IPS-15b (cell line): Measurements from ENCODE around the gene ADAMTS10.
"Not testable (repeated sequence)": the region's sequence is repeated elsewhere in the genome, so short reads cannot be mapped to it uniquely, and the experiment has no call there.

ENCODE experiments used
- H3K27me3 ChIP-seq: one replicate; pipeline ENCODE4 v1.6.1; 2013; ENCODE audit warnings: low read length; ENCODE audit not compliant: control insufficient read depth, insufficient read depth
- H3K36me3 ChIP-seq: one replicate; pipeline ENCODE4 v1.6.1; 2013; ENCODE audit warnings: low read length; ENCODE audit not compliant: control insufficient read depth, insufficient read depth
- H3K4me1 ChIP-seq: one replicate; pipeline ENCODE4 v1.6.1; 2013; ENCODE audit warnings: mild to moderate bottlenecking, low read length; ENCODE audit not compliant: control insufficient read depth, insufficient read depth
- H3K4me3 ChIP-seq: one replicate; pipeline ENCODE4 v1.5.1; 2013; ENCODE audit warnings: low read depth, low read length
- H3K9ac ChIP-seq: one replicate; pipeline ENCODE4 v1.6.1; 2013; ENCODE audit warnings: low read depth, mild to moderate bottlenecking, low read length
- H3K9me3 ChIP-seq: one replicate; pipeline ENCODE4 v1.6.1; 2013; ENCODE audit warnings: mild to moderate bottlenecking, low read length; ENCODE audit not compliant: control insufficient read depth, insufficient read depth

The ADAMTS10 gene

GRCh38 chr19:8569066-8569771 is 41.3 kb downstream of the ADAMTS10 start:
- H3K27me3 ChIP-seq, result no peaks in the 10 kb centered on the region
- H3K4me1 ChIP-seq, result no peaks in the 10 kb centered on the region
- H3K9ac ChIP-seq, result no peak overlapping the region
- H3K36me3 ChIP-seq, result no peaks in the 10 kb centered on the region
- H3K9me3 ChIP-seq, result no peaks in the 10 kb centered on the region
- no peak overlapping the region for H3K4me3 ChIP-seq

DNA sequence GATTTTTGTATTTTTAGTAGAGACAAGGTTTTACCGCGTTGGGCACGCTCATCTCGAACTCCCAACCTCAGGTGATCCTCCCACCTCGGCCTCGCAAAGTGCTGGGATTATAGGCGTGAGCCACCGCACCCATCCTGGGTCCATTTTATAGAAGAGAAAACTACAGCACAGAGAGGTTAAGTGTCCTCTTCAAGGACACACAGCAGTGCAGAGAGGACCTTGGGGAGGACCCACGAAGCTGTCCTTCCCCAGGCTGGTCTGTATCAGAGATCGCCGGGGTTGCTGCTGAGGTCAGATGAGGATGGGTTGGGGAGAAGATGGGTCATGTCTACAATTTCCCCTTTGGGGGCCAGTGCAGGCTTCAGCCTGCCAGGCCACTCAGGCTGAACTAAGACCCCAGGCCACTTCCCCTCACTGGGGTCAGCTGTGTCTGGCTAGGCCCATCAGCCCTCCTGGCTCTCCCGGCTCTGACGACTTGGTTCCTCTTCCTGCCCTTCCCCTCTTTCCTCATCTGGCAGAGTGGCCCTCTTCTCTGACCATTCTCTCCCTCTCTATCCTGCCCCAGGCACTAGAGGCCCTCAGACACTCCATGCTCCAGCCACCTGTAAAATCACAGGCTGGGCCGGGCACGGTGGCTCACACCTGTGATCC is 42.9 kb downstream of the ADAMTS10 start:
- Histone ChIP-seq H3K4me3 (no peak overlapping the region), H3K27me3 (no peaks in the 10 kb centered on the region), H3K36me3 (no peaks in the 10 kb centered on the region), H3K4me1 (no peaks in the 10 kb centered on the region), H3K9me3 (no peaks in the 10 kb centered on the region), H3K9ac (no peak overlapping the region)

DNA sequence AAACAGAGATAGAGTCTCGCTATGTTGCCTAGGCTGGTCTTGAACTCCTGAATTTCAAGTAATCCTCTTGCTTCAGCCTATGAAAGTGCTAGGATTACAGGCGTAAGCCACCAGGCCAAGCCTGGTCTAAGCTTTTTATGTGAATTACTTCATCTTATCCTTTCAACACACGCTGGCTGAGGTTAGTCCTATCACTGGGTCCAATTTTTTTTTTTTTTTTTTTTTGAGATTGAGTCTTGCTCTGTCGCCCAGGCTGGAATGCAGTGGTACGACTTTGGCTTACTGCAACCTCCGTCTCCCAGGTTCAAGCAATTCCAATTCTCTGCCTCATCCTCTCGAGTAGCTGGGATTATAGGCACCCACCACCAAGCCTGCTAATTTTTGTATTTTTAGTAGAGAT is 43.7 kb downstream of the ADAMTS10 start:
- Histone ChIP-seq H3K9me3 (no peaks in the 10 kb centered on the region), H3K4me1 (no peaks in the 10 kb centered on the region), H3K4me3 (no peak overlapping the region), H3K9ac (no peak overlapping the region), H3K36me3 (no peaks in the 10 kb centered on the region), H3K27me3 (no peaks in the 10 kb centered on the region)

DNA sequence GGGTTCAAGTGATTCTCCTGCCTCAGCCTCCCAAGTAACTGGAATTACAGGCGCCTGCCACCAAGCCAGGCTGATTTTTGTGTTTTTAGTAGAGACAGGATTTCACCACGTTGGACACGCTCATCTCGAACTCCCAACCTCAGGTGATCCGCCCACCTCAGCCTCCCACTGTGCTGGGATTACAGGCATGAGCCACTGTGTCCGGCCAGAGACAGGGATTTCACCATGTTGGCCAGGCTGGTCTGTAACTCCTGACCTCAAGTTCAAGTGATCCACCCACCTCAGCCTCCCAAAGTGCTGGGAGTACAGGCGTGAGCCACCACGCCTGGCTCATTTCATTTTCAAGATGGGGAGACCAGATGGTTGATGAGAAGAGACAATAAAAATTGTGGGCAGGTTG is 45.6 kb downstream of the ADAMTS10 start:
- not testable (repeated sequence) for H3K9ac ChIP-seq

DNA sequence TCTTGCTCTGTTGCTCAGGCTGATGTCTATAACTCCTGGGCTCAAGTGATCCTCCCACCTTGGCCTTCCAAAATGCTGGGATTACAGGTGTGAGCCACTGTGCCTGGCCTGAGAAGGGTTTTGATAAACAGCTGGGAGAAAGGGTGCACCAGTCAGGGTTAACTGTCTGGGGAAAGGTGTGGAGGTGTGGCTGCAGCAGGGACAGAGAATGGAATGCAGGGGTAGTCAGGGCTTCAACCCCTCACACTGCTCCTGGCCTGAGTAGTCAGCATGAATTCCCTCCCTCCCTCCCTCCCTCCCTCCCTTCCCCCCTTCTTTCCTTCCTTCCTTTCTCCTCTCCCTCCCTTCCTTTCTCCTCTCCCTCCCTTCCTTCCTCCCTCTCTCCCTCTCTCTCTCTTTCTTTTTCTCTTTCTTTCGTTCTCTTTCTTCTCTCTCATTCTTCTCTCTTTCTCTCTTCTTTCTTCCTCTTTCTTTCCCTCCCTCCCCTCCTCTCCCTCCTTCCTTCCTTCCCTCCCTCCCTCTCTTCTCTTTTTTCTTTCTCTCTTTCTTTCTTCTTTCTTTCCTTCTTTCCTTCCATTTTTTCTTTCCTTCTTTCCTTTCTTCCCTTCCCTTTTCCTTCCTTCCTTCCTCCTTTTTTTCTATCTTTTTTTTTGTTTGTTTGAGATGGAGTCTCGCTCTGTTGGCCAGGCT is 49.3 kb downstream of the ADAMTS10 start:
- no peak overlapping the region for H3K9ac ChIP-seq
- H3K27me3 ChIP-seq, result no peaks in the 10 kb centered on the region
- H3K9me3 ChIP-seq, result no peaks in the 10 kb centered on the region
- no peaks in the 10 kb centered on the region for H3K36me3 ChIP-seq
- no peaks in the 10 kb centered on the region for H3K4me1 ChIP-seq
- no peak overlapping the region for H3K4me3 ChIP-seq

More for the DNA sequence above, 45.6 kb downstream of the ADAMTS10 start:
- not testable (repeated sequence) for H3K27me3 ChIP-seq, H3K4me1 ChIP-seq, H3K36me3 ChIP-seq, H3K9me3 ChIP-seq, H3K4me3 ChIP-seq

DNA sequence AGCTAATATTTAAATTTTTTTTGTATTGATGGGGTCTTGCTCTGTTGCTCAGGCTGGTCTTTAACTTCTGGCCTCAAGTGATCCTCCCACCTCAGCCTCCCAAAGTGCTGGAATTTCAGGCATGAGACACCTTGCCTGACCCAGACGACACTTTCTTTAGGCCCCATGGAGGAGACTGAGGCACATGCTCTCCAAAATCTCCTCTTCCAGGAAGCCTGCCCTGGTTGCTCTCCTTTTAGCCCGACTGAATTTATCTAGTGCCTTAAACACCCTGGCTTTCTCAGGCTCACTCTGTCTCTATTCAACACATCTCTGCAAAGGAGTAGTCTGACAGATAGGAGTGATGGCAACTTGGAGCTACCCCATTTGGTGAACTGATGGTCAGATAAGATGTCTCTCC is 52.2 kb downstream of the ADAMTS10 start:
- Histone ChIP-seq H3K4me3 (no peak overlapping the region), H3K36me3 (no peaks in the 10 kb centered on the region), H3K4me1 (no peaks in the 10 kb centered on the region), H3K9me3 (no peaks in the 10 kb centered on the region), H3K27me3 (no peaks in the 10 kb centered on the region), H3K9ac (no peak overlapping the region)

GRCh38 chr19:8557642-8558238 is 52.8 kb downstream of the ADAMTS10 start:
- no peaks in the 10 kb centered on the region for H3K4me1 ChIP-seq
- no peaks in the 10 kb centered on the region for H3K9me3 ChIP-seq
- H3K4me3 ChIP-seq, result no peak overlapping the region
- H3K9ac ChIP-seq, result no peak overlapping the region
- H3K36me3 ChIP-seq, result no peaks in the 10 kb centered on the region
- H3K27me3 ChIP-seq, result no peaks in the 10 kb centered on the region

DNA sequence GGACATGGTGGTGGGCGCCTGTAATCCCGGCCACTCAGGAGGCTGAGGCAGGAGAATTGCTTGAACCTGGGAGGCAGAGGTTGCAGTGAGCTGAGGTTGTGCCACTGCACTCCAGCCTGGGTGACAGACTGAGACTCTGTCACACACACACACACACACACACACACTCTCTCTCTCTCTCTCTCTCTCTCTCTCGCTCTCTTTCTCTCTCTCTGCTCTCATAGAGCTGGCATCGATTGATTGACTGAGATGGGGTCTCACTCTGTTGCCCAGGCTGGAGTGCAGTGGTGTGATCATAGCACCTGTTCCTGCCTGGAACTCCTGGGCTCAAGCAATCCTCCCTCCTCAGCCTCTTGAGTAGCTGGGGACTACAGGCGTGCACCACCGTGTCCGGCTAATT is 56.8 kb downstream of the ADAMTS10 start:
- H3K36me3 ChIP-seq, H3K4me1 ChIP-seq, H3K27me3 ChIP-seq, H3K4me3 ChIP-seq, H3K9me3 ChIP-seq, H3K9ac ChIP-seq: not testable (repeated sequence)

- H3K9me3 ChIP-seq, result no peaks in the 10 kb centered on the region
- H3K9ac ChIP-seq, result no peak overlapping the region
- no peaks in the 10 kb centered on the region for H3K36me3 ChIP-seq
- H3K27me3 ChIP-seq, result no peaks in the 10 kb centered on the region
- H3K4me1 ChIP-seq, result no peaks in the 10 kb centered on the region
- H3K4me3 ChIP-seq, result peak overlapping the region; percentile 32
Observed at GRCh38 chr19:8552810-8553209, 57.7 kb downstream of the ADAMTS10 start.

DNA sequence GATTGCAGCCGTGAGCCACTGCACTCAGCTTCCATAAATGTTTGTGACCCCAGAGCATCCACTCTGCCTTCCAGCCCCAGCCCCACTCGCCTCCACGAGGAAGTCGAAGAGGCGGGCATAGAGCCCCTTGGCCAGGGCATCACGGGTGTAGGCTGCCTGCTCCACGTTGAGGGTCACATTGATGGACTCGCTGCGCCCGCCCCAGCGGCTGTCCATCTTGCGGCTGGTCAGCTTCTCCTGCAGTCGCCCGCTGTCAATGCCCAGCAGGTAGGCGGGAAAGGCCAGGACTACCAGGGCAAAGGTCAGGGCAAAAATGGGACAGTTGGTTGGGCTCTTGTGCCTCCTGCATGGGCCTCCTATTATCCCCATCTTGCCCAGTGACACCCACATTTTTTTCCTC is 60.4 kb downstream of the ADAMTS10 start:
- no peak overlapping the region for H3K9ac ChIP-seq
- H3K27me3 ChIP-seq, result no peaks in the 10 kb centered on the region
- no peaks in the 10 kb centered on the region for H3K4me1 ChIP-seq
- no peaks in the 10 kb centered on the region for H3K9me3 ChIP-seq
- H3K36me3 ChIP-seq, result no peaks in the 10 kb centered on the region
- no peak overlapping the region for H3K4me3 ChIP-seq

- no peaks in the 10 kb centered on the region for H3K4me1 ChIP-seq
- H3K27me3 ChIP-seq, result no peaks in the 10 kb centered on the region
- H3K9ac ChIP-seq, result no peak overlapping the region
- no peaks in the 10 kb centered on the region for H3K36me3 ChIP-seq
- H3K4me3 ChIP-seq, result no peak overlapping the region
- no peaks in the 10 kb centered on the region for H3K9me3 ChIP-seq
Observed at GRCh38 chr19:8545743-8546142, 64.8 kb downstream of the ADAMTS10 start.

GRCh38 chr19:8544168-8544567 is 66.3 kb downstream of the ADAMTS10 start:
- H3K27me3 ChIP-seq, result no peaks in the 10 kb centered on the region
- H3K9ac ChIP-seq, result no peak overlapping the region
- no peaks in the 10 kb centered on the region for H3K9me3 ChIP-seq
- no peak overlapping the region for H3K4me3 ChIP-seq
- H3K4me1 ChIP-seq, result no peaks in the 10 kb centered on the region
- H3K36me3 ChIP-seq, result no peaks in the 10 kb centered on the region
